GM18909 (cell line): Measurements from ENCODE around the gene RASGRF1.
"Not testable (repeated sequence)": the region's sequence is repeated elsewhere in the genome, so short reads cannot be mapped to it uniquely, and the experiment has no call there.

Source experiments
- ATAC-seq: cut with Tn5 transposase; IDR thresholded peaks from one replicate; pipeline ENCODE4 v1.9.1; 2021; ENCODE audit warnings: mild to moderate bottlenecking; ENCODE audit not compliant: unreplicated experiment, poor library complexity

RASGRF1 gene

GRCh38 chr15:79090487-79091203 lies at the start of gene RASGRF1:
TSS of gene RASGRF1 (minus strand) at chr15:79090780. CDS start at chr15:79090498, 282 bp downstream.
- ATAC-seq = no peak

DNA sequence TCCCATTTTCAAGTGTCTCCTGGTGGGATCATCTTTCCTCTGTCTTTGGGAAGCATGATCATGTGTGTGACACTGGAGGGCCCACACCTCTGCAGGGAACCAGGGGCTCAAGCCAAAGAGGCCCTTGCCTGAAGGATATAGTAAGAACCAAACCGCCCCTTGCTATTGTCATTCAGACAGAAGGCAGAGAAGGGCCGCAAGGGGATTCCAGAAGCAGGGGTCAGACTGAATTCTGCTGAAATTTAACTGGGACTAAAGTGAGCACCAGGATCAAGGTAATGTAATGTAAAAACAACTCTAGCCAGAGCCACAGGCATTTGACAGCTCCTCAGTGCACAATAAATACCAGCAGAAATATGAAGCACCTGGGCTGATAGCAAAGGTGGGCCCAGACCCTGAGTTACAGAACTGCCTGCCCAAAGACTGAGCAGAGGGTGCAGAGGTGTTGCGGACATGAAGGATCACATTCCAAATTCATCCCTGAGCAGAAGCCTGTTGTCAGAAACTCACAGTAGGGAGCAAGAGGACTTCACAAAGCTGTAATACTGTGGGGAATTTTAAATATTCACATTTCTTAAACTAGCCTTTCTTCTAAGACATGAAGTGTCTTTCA lies 46.0 kb upstream of the RASGRF1 start:
- ATAC-seq = no peak

- no peak for ATAC-seq
These were observed 42.7 kb upstream of the RASGRF1 start for GRCh38 chr15:79133309-79133708.

- ATAC-seq = no peak
These were observed 42.2 kb upstream of the RASGRF1 start for GRCh38 chr15:79132770-79133169.

DNA sequence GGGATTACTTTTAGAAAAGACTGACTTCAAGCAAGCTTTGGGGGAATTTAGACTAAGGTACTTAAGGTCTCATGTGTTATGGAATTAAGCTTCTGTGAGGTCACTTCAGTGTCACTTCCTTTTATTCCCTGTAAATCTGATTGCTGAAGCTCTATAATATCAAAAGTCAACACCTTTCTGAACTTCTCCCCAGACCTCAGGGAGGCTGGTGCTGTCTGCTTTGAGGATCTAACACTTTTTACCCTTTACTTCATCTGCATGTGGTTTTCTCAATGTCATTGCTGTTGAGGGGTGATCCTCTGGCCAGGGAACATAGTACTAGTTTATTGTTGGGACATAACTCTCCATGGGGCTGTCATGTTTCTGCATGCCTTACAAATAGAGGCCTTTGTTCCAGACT lies 41.8 kb upstream of the RASGRF1 start:
- no peak for ATAC-seq

DNA sequence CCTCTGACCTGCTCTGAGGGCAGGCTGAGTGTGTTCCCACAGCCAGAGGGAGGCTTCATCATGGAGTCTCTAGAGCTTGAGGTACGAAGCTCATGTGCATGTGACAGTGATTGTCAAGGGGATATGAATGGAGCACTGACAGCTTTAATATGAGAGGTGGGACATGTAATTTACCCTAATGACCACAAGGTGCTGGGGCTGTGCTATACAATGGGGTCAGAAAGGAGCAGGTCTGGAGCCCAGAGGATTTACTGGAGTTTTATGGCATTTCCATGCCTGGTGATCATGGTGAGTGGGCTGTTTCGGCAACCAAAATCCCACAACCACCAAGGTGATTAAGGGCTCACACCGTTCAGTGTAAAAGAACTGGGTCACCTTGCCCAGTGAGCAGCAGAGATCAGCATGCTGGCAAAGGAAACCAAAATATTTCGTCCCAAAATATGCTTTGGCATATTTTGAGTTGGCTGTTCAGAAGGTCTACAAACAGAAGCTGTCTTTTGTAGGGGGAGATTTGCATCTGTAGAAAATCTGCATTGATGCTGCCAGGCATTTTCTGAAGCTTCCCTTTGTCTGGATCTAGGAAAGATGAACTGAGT lies 40.1 kb upstream of the RASGRF1 start:
- ATAC-seq = no peak

- no peak for ATAC-seq
These were observed 38.7 kb upstream of the RASGRF1 start for GRCh38 chr15:79129235-79129634.

DNA sequence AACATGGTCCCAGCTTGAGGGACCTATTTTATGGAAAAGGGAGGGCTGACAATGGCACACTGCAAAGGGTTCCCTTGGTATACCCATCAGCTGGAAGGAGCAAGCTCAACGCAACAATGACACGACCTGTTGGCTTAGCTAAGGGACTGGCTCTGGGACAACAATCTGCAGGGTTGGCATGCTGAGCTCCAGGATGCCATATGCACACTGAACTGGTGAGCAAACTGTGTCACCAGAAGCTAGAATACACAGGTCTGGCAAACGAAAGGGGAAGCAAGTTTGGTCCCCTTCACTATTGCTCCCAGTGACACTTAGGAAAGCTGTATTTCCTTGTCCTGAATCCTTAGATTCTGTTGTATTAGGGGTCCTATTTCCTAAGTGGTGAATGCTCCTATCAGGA lies 38.0 kb upstream of the RASGRF1 start:
- no peak for ATAC-seq

DNA sequence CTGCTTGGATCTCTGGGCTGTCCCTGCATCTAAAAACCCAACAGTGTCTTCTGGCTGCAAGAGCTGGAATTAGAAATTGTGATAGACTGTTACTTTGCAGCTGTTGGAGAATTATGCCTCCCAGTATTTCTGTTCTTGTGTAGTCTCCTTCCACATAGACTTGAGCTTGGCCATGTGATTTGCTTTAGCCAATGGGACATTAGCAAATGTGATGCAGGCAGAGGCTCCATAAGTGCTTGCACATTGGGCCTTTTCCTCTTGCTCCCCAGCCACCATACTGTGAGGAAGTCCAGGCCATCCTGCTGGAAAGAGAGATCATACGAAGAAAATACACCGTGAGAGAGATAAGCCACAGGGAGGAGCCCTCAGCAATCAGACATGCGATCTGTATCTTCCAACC lies 33.8 kb upstream of the RASGRF1 start:
- no peak for ATAC-seq

GRCh38 chr15:79122991-79123390 lies 32.4 kb upstream of the RASGRF1 start:
- ATAC-seq = no peak

DNA sequence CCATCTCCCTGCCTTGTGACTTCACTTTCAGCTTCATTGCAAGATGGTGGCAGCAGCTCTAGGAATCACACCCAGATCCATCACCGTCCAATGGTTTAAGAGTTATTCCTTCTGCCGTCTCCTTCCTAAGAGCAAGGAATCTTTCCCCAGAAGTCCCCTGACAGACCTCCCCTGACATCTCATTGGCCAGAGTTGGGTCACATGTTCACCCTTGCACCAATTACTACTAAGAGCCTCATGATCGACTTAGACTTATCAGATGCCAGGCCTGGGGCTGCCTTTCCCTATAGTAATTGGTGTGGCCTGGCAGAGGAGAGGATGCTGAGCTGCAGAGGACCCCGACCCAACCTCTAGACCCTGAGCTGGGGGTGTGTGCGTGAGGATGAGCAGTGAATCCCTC lies 31.8 kb upstream of the RASGRF1 start:
- ATAC-seq = no peak

DNA sequence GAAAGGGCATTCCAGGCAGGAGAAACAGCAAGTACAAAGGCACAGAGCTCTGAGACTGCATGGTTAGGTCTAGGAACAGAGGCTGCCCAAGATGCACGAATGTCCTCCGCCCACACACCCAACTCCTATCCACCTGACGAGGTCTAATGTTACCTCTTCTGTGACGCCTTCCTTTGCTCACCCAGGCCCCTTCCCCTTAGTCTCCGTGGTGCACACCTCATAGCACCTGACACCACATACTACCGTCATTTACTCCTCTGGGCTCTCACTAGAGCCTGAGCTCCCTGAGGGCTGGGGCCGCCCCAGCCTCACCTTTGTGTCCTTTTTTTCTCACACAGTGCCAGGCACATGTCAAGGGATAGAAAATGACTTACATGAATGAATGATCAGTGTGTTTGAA lies 31.0 kb upstream of the RASGRF1 start:
- ATAC-seq = no peak

- ATAC-seq = no peak
These were observed 27.0 kb upstream of the RASGRF1 start for GRCh38 chr15:79117442-79118204.

- ATAC-seq = no peak
These were observed 26.2 kb upstream of the RASGRF1 start for GRCh38 chr15:79116771-79117170.

- no peak for ATAC-seq
These were observed 25.5 kb upstream of the RASGRF1 start for GRCh38 chr15:79115986-79116665.

DNA sequence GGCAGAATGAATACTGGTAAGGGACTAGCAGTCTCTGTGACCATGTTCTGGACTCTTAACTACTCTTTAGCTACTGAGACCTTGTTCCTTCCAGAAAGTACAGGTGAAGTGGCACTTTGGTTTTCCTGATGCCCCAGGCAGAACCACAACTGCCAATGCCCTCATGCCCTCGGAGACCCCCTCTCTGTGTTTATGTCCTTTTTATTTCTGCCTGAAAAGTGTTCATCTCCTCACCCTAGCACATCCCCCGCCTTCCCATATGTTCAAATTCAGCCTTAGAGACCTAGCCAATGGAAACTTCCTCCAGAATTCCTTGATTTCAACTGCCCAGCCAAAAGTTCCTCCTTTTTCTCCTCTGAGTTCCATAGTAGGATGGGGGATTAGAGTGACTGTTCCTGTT lies 23.3 kb upstream of the RASGRF1 start:
- ATAC-seq = no peak

DNA sequence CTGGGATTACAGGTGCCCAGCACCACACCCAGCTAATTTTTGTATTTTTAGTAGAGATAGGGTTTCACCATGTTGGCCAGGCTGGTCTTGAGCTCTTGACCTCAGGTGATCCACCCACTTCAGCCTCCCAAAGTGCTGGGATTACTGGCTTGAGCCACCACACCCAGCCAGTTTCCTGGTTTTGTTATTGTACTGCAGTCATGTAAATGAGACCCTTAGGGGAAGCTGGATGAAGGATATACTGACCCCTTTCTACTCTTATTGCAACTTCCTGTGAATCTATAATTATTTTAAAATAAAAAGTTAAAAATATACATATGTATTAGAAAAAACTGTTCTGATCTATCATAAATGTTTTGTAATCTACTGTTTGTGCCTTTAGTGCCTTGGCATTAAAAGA lies 20.8 kb upstream of the RASGRF1 start:
- ATAC-seq = not testable (repeated sequence)

GRCh38 chr15:79105141-79105540 lies 14.6 kb upstream of the RASGRF1 start:
- ATAC-seq = no peak

GRCh38 chr15:79102595-79102994 lies 12.0 kb upstream of the RASGRF1 start:
- ATAC-seq = no peak

DNA sequence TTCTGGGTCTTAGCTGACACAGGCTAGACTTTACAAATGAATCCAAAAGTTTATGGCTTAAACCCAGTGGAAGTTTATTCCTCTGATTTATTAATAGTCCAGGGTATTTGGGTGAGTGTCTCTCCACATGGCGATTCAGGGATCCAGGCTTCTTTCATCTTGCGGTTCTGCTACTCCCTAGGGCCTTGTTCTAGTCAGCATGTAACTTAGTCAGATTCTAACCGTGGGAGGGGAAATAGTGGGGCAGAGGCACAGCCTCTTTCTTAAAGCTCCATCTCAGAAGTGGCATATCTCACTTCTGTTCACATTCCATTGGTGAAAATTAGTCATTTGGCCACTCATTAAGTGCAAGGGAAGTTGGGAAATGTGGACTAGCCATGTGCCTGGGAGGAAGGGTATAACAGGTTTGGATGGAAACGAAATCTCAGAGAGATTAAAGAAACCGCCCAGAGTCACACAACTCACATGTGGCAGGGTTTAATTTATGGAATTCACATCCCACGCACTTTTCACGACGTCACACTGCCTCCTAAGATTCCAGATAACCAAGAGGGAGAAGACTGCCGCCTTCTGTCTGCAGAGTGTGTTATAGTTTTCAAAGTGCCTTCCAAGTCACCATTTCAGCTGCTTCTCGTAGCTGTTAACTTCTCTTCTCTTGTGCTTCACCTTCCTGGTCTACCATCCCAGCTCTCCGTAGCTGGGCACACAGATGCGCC lies 11.4 kb upstream of the RASGRF1 start:
- ATAC-seq = no peak
